RWPE1 (cell line): ENCODE results near the gene LAMA2.

Source experiments
- CTCF ChIA-PET: fragments of 350-600 bp; sonication (Branson Sonifier 250); formaldehyde crosslinking; extraction: SDS; loops from one replicate; lab custom pipeline; 2021; lab: Yijun Ruan, JAX
- POLR2A ChIA-PET: fragments of 400-600 bp; formaldehyde crosslinking; extraction: SDS; loops from one replicate; lab custom pipeline; 2020; ENCODE audit warnings: antibody characterized with exemption; ENCODE audit not compliant: low non-redundant PET; lab: Yijun Ruan, JAX
- DNase-seq: peaks from one replicate; pipeline ENCODE4 v3.0.0; 2012; ENCODE audit warnings: low spot score
- H3K27ac ChIP-seq: fragments of 450-650 bp; 2 replicates; pipeline ENCODE4 v1.5.1; 2017
- CTCF ChIP-seq: fragments of 450-650 bp; conservative IDR thresholded peaks from 2 replicates; pipeline ENCODE4 v1.5.1; 2017; ENCODE audit warnings: low read depth, mild to moderate bottlenecking

LAMA2 gene

GRCh38 chr6:129536271-129536670 is 653.3 kb downstream of the LAMA2 start:
- TF ChIP-seq CTCF = no peak
- POLR2A ChIA-PET = no interaction called here
- CTCF ChIA-PET = interaction anchor here (0.7 kb wide), 1 partner anchor 31 kb away, joined by 3 read pairs; no protein-coding TSS in a partner anchor

GRCh38 chr6:129539032-129539431 is 656.1 kb downstream of the LAMA2 start:
- POLR2A ChIA-PET = no interaction called here
- CTCF ChIA-PET = no interaction called here

More at GRCh38 chr6:129536271-129536670, 653.3 kb downstream of the LAMA2 start:
- H3K27ac ChIP-seq = no peak overlapping the region
- no peak for DNase-seq

GRCh38 chr6:129542705-129543104 is 659.8 kb downstream of the LAMA2 start:
- no peak for DNase-seq
- H3K27ac ChIP-seq = no peak overlapping the region
- TF ChIP-seq CTCF = no peak
- POLR2A ChIA-PET = no interaction called here
- CTCF ChIA-PET = no interaction called here

More at GRCh38 chr6:129539032-129539431, 656.1 kb downstream of the LAMA2 start:
- DNase-seq = no peak
- H3K27ac ChIP-seq = no peak overlapping the region
- no peak for TF ChIP-seq CTCF

- CTCF ChIA-PET = no interaction called here
- no peak for TF ChIP-seq CTCF
- DNase-seq = no peak
- H3K27ac ChIP-seq = no peak overlapping the region
- POLR2A ChIA-PET = no interaction called here
Measured at GRCh38 chr6:129543981-129544380, 661.0 kb downstream of the LAMA2 start.

- ChIA-PET POLR2A (no interaction called here), CTCF (no interaction called here)
- H3K27ac ChIP-seq = no peak overlapping the region
- TF ChIP-seq CTCF = no peak
- DNase-seq = no peak
Measured at GRCh38 chr6:129544892-129545612, 662.1 kb downstream of the LAMA2 start.

GRCh38 chr6:129546702-129547101 is 663.8 kb downstream of the LAMA2 start:
- no peak for TF ChIP-seq CTCF
- CTCF ChIA-PET = no interaction called here
- POLR2A ChIA-PET = no interaction called here
- no peak overlapping the region for H3K27ac ChIP-seq
- DNase-seq = no peak
